Suprapubic skin (tissue), 3 donors: ENCODE measurements around the gene IL23R.

Experiments
- CTCF ChIP-seq, 2 donors: fragments of 200-600 bp in 1 of 2; fragments of 450-650 bp in 1 of 2; sonication (generic) in 1 of 2; IDR thresholded peaks; one replicate each; pipeline ENCODE4 v1.5.1; 2016 to 2019; ENCODE audit warnings: antibody characterized with exemption in 2 of 2, mild to moderate bottlenecking in 1 of 2, moderate library complexity in 1 of 2
- POLR2A ChIP-seq, 2 donors: fragments of 450-650 bp; IDR thresholded peaks; one replicate each; pipeline ENCODE4 v1.6.1; 2017; ENCODE audit warnings: antibody characterized with exemption in 2 of 2, mild to moderate bottlenecking in 2 of 2, moderate library complexity in 2 of 2

GRCh38 chr1:67174716-67175284 lies 8.5 kb downstream of the IL23R start:
- TF ChIP-seq CTCF (IDR thresholded peaks at IDR 0.05) (no peak), POLR2A (IDR thresholded peaks at IDR 0.05) (no peak)
